Measurements from ENCODE around the gene ZFHX2. TPM values are rescaled to one million over a fixed set of nuclear protein-coding genes. Genes with fewer than 3 reads are reported as not detected.

Gene ZFHX2
- total and polyA plus RNA-seq, 2 of the 13 experiments (the other 11 are each of a cell fraction or from before 2014, with no cell fraction given): 0.17 to 0.44 TPM

GRCh38 chr14:23565626-23566025, 14.1 kb upstream of the ZFHX2 start:
- Histone ChIP-seq H3K4me3 (replicated peaks in 1 of 3; ENCODE audit: insufficient read depth in 1 of 3, low read depth in 2 of 3, low read length in 3 of 3) (no peak overlapping the region), H3K36me3 (replicated peaks in 1 of 2; ENCODE audit: control insufficient read depth in 1 of 2, insufficient read depth in 2 of 2, low read length in 2 of 2) (peaks cover 37 to 56% of the 10 kb centered on the region in 2 experiments), H4K20me1 (ENCODE audit: insufficient read depth, low read length) (peaks cover 13% of the 10 kb centered on the region; the same call in 1 of the 2 replicates), H3K4me1 (ENCODE audit: insufficient read depth, low read length) (peaks cover 32% of the 10 kb centered on the region), H3K9ac (ENCODE audit: insufficient read depth, low read depth, low read length) (no peak overlapping the region), H3K79me2 (ENCODE audit: insufficient read depth, low read length) (peaks cover 7% of the 10 kb centered on the region), H3K27ac (ENCODE audit: extremely low read length, insufficient read depth, low read length) (no peak overlapping the region), H2AFZ (ENCODE audit: low read length) (no peak overlapping the region), H3K9me3 (ENCODE audit: low read length) (no peaks in the 10 kb centered on the region), H3K4me2 (ENCODE audit: low read depth, low read length) (no peak overlapping the region), H3K27me3 (ENCODE audit: control insufficient read depth in 1 of 2, insufficient read depth in 2 of 2, low read length in 2 of 2) (no peaks in the 10 kb centered on the region; a peak in 1 of 5 replicates)
- CTCF ChIA-PET (ENCODE audit: low intra/inter-chr PET ratio, low total read pairs): interaction anchor here (0.7 to 10.9 kb wide), 2 partner anchors 84 to 742 kb away, joined by 3 to 275 read pairs; no protein-coding TSS in a partner anchor
- DNase-seq (ENCODE audit: low spot score) (no peak), FAIRE-seq (no peak), ATAC-seq (no peak)
- BruUV-seq (replicated peaks): no TSS peak
- 93% methylated on average over 11 of the region's 11 CpGs for WGBS (ENCODE audit: low lambda C conversion rate)
- POLR2A ChIA-PET: interaction anchor here (1.3 kb wide), 1 partner anchor 12 kb away, joined by 3 read pairs; no protein-coding TSS in a partner anchor
- in situ Hi-C loops (cut with HindIII; ENCODE audit: extremely low pct_ligation_motif_present, low pct_unique_long_range_greater_than_20kb) (no loop called here), intact Hi-C loops (cut with micrococcal nuclease; ENCODE audit: unreplicated experiment) (loop anchor here (5.0 kb wide), 1 partner anchor 347 kb away; no protein-coding TSS in a partner anchor)
- no peak for TF ChIP-seq ZNF839 (CRISPR knock-in tag; IDR thresholded peaks at IDR 0.05; ENCODE audit: borderline replicate concordance)
- TF ChIP-seq HNF4A (CRISPR knock-in tag; IDR thresholded peaks at IDR 0.05): no peak
- TF ChIP-seq ZFP82 (CRISPR knock-in tag; IDR thresholded peaks at IDR 0.05; ENCODE audit: borderline replicate concordance): no peak
- no peak for TF ChIP-seq ZNF572 (CRISPR knock-in tag; IDR thresholded peaks at IDR 0.05)
- no peak for TF ChIP-seq PRDM4 (CRISPR knock-in tag; IDR thresholded peaks at IDR 0.05; ENCODE audit: borderline replicate concordance)
- TF ChIP-seq ZNF773 (CRISPR knock-in tag; IDR thresholded peaks at IDR 0.05; ENCODE audit: borderline replicate concordance): no peak
- no peak for TF ChIP-seq FUBP1 (CRISPR knock-in tag; IDR thresholded peaks at IDR 0.05; ENCODE audit: borderline replicate concordance)
- TF ChIP-seq GTF2F1 (IDR thresholded peaks at IDR 0.05; ENCODE audit: low read length): no peak
- no peak for TF ChIP-seq ZMAT3 (CRISPR knock-in tag; conservative IDR thresholded peaks at IDR 0.05)
- TF ChIP-seq HNF1A (IDR thresholded peaks at IDR 0.05; ENCODE audit: low read depth): no peak
- TF ChIP-seq HNF1A (CRISPR knock-in tag; IDR thresholded peaks at IDR 0.05; ENCODE audit: borderline replicate concordance): no peak
- TF ChIP-seq ZBTB34 (CRISPR knock-in tag; IDR thresholded peaks at IDR 0.05): no peak
- TF ChIP-seq STAG1 (CRISPR knock-in tag; IDR thresholded peaks at IDR 0.05): no peak
- TF ChIP-seq SYNCRIP (IDR thresholded peaks at IDR 0.05; ENCODE audit: insufficient read depth, low read depth, low read length): no peak
- TF ChIP-seq BRD4 (CRISPR knock-in tag; IDR thresholded peaks at IDR 0.05): no peak

Data from HepG2 (cell line).